Effector memory CD8-positive, alpha-beta T cell (primary cell): ENCODE measurements around the gene TNFSF12.
A peak's percentile ranks its signal among the peaks of the same experiment; 100 is the strongest.

ENCODE experiments used
- ATAC-seq: fragments of 150-1000 bp; cut with Tn5 transposase; replicated peaks from 2 replicates; pipeline ENCODE4 v1.10.0; 2021; ENCODE audit warnings: mild to moderate bottlenecking, moderate library complexity
- DNase-seq, 3 experiments: peaks; one replicate each; pipeline ENCODE4 v3.0.0; 2021
- H3K27ac Mint-ChIP-seq, 2 donors: one replicate each; pipeline ENCODE4 v1.8.0; 2022; ENCODE audit warnings: mild to moderate bottlenecking in 2 of 2, mixed read lengths in 2 of 2, moderate library complexity in 2 of 2
- H3K27me3 Mint-ChIP-seq, 2 donors: one replicate each; pipeline ENCODE4 v1.8.0; 2022; ENCODE audit warnings: mixed read lengths in 2 of 2
- H3K36me3 Mint-ChIP-seq: one replicate; pipeline ENCODE4 v1.8.0; 2022; ENCODE audit warnings: mild to moderate bottlenecking, moderate library complexity, mixed read lengths; ENCODE audit not compliant: insufficient read depth
- H3K4me1 Mint-ChIP-seq, 2 donors: one replicate each; pipeline ENCODE4 v1.8.0; 2022; ENCODE audit warnings: low read depth in 2 of 2, mixed read lengths in 2 of 2
- H3K4me3 Mint-ChIP-seq, 2 donors: one replicate each; pipeline ENCODE4 v1.8.0; 2022; ENCODE audit warnings: mild to moderate bottlenecking in 2 of 2, mixed read lengths in 2 of 2, moderate library complexity in 2 of 2
- H3K9me3 Mint-ChIP-seq, 2 donors: one replicate each; pipeline ENCODE4 v1.8.0; 2022; ENCODE audit warnings: mixed read lengths in 2 of 2

TNFSF12 gene

GRCh38 chr17:7555320-7555948 is 6.6 kb downstream of the TNFSF12 start:
- H3K27me3 Mint-ChIP-seq, result no peaks in the 10 kb centered on the region
- DNase-seq (no peak), ATAC-seq (no peak)
- H3K9me3 Mint-ChIP-seq, result no peaks in the 10 kb centered on the region
- peak overlapping the region in 1 of 2 donors; percentile 87 for H3K27ac Mint-ChIP-seq
- H3K36me3 Mint-ChIP-seq, result peaks cover 11% of the 10 kb centered on the region
- no peak overlapping the region for H3K4me3 Mint-ChIP-seq
- peaks cover 36 to 37% of the 10 kb centered on the region in 2 donors for H3K4me1 Mint-ChIP-seq

GRCh38 chr17:7556627-7557026 is 7.8 kb downstream of the TNFSF12 start:
- no peak overlapping the region for H3K4me3 Mint-ChIP-seq
- ATAC-seq (no peak), DNase-seq (no peak)
- H3K27me3 Mint-ChIP-seq, result no peaks in the 10 kb centered on the region
- H3K4me1 Mint-ChIP-seq, result peaks cover 42 to 43% of the 10 kb centered on the region in 2 donors
- H3K9me3 Mint-ChIP-seq, result no peaks in the 10 kb centered on the region
- peak overlapping the region in 1 of 2 donors; percentile 82 for H3K27ac Mint-ChIP-seq
- H3K36me3 Mint-ChIP-seq, result peaks cover 20% of the 10 kb centered on the region

- Mint-ChIP-seq H3K36me3 (peaks cover 27% of the 10 kb centered on the region), H3K27me3 (no peaks in the 10 kb centered on the region), H3K4me1 (peaks cover 37 to 41% of the 10 kb centered on the region in 2 donors), H3K27ac (peak overlapping the region in 1 of 2 donors; percentile 82), H3K9me3 (no peaks in the 10 kb centered on the region), H3K4me3 (no peak overlapping the region)
- DNase-seq (no peak), ATAC-seq (no peak)
Observed at GRCh38 chr17:7557147-7557764, 8.4 kb downstream of the TNFSF12 start.

GRCh38 chr17:7557775-7558543 is 9.1 kb downstream of the TNFSF12 start:
- H3K4me3 Mint-ChIP-seq, result peak overlapping the region in 1 of 2 donors; percentile 29
- peaks cover 33% of the 10 kb centered on the region for H3K36me3 Mint-ChIP-seq
- no peaks in the 10 kb centered on the region for H3K27me3 Mint-ChIP-seq
- DNase-seq, result no peak
- H3K27ac Mint-ChIP-seq, result no peak overlapping the region
- no peak for ATAC-seq
- no peaks in the 10 kb centered on the region for H3K9me3 Mint-ChIP-seq
- peaks cover 37 to 43% of the 10 kb centered on the region in 2 donors for H3K4me1 Mint-ChIP-seq

GRCh38 chr17:7558544-7559319 is 9.9 kb downstream of the TNFSF12 start, which contains the start of gene TNFSF13:
TSS of gene TNFSF13 (plus strand) at chr17:7558750. CDS start at chr17:7559040, 290 bp downstream.
- H3K27me3 Mint-ChIP-seq, result no peaks in the 10 kb centered on the region
- H3K27ac Mint-ChIP-seq, result peak within 1 kb of the TSS; percentile 60 to 65
- ATAC-seq, result no peak
- peaks cover 29% of the 10 kb centered on the region for H3K36me3 Mint-ChIP-seq
- H3K9me3 Mint-ChIP-seq, result no peaks in the 10 kb centered on the region
- peak within 1 kb of the TSS in 1 of 2 donors; percentile 29 for H3K4me3 Mint-ChIP-seq
- H3K4me1 Mint-ChIP-seq, result peaks cover 32 to 38% of the 10 kb centered on the region in 2 donors
- DNase-seq, result no peak

- DNase-seq (no peak), ATAC-seq (no peak)
- no peaks in the 10 kb centered on the region for H3K27me3 Mint-ChIP-seq
- no peaks in the 10 kb centered on the region for H3K9me3 Mint-ChIP-seq
- peaks cover 31% of the 10 kb centered on the region for H3K36me3 Mint-ChIP-seq
- H3K4me1 Mint-ChIP-seq, result peaks cover 29 to 35% of the 10 kb centered on the region in 2 donors
- H3K4me3 Mint-ChIP-seq, result peak overlapping the region in 1 of 2 donors; percentile 95
- peak overlapping the region in 1 of 2 donors; percentile 97 for H3K27ac Mint-ChIP-seq
Observed at GRCh38 chr17:7559320-7560171, 10.7 kb downstream of the TNFSF12 start.

- H3K4me3 Mint-ChIP-seq, result peak overlapping the region; percentile 95
- peaks cover 28 to 29% of the 10 kb centered on the region in 2 donors for H3K4me1 Mint-ChIP-seq
- no peaks in the 10 kb centered on the region for H3K9me3 Mint-ChIP-seq
- DNase-seq (peak in 1 of 3 experiments; percentile 48), ATAC-seq (no peak)
- H3K27ac Mint-ChIP-seq, result peak overlapping the region; percentile 97 to 98
- H3K27me3 Mint-ChIP-seq, result no peaks in the 10 kb centered on the region
- peaks cover 37% of the 10 kb centered on the region for H3K36me3 Mint-ChIP-seq
Observed at GRCh38 chr17:7560172-7561027, 11.5 kb downstream of the TNFSF12 start.

- peak; percentile 70 for ATAC-seq
- peak overlapping the region; percentile 95 for H3K4me3 Mint-ChIP-seq
- peak overlapping the region; percentile 97 to 98 for H3K27ac Mint-ChIP-seq
- peaks cover 44% of the 10 kb centered on the region for H3K36me3 Mint-ChIP-seq
- no peaks in the 10 kb centered on the region for H3K9me3 Mint-ChIP-seq
- DNase-seq, result peak; percentile 76 to 83 (median 78)
- H3K4me1 Mint-ChIP-seq, result peaks cover 25 to 26% of the 10 kb centered on the region in 2 donors
- no peaks in the 10 kb centered on the region for H3K27me3 Mint-ChIP-seq
Observed at GRCh38 chr17:7561028-7561575, 12.2 kb downstream of the TNFSF12 start.

- DNase-seq (peak; percentile 81 to 90 (median 86)), ATAC-seq (peak; percentile 86)
- Mint-ChIP-seq H3K27me3 (no peaks in the 10 kb centered on the region), H3K36me3 (peaks cover 46% of the 10 kb centered on the region), H3K27ac (peak within 1 kb of the TSS; percentile 97 to 98), H3K9me3 (no peaks in the 10 kb centered on the region), H3K4me3 (peak within 1 kb of the TSS; percentile 95), H3K4me1 (peaks cover 23 to 25% of the 10 kb centered on the region in 2 donors)
Observed at GRCh38 chr17:7561589-7562207, 12.8 kb downstream of the TNFSF12 start, which contains the start of gene SENP3. TSS of gene SENP3 (plus strand) at chr17:7561919. CDS start at chr17:7563077, 1,158 bp downstream.

- Mint-ChIP-seq H3K27ac (peak overlapping the region; percentile 97 to 98), H3K36me3 (peaks cover 51% of the 10 kb centered on the region), H3K4me3 (peak overlapping the region; percentile 95), H3K4me1 (peaks cover 23 to 28% of the 10 kb centered on the region in 2 donors), H3K27me3 (no peaks in the 10 kb centered on the region), H3K9me3 (no peaks in the 10 kb centered on the region)
- DNase-seq, result no peak
- peak; percentile 2 for ATAC-seq
Observed at GRCh38 chr17:7562208-7562605, 13.3 kb downstream of the TNFSF12 start.
